Neural crest cell (in vitro differentiated cells): Measurements from ENCODE around the gene IFFO2. TPM values are rescaled to one million over a fixed set of nuclear protein-coding genes. Genes with fewer than 3 reads are reported as not detected.

Experiments
- DNase-seq: peaks from one replicate; pipeline ENCODE4 v3.0.0; 2021; ENCODE audit warnings: low read depth, mixed read lengths, low spot score
- H3K27ac Mint-ChIP-seq: one replicate; pipeline ENCODE4 v1.8.0; 2021; ENCODE audit warnings: mild to moderate bottlenecking, mixed read lengths; ENCODE audit not compliant: unreplicated experiment
- H3K27me3 Mint-ChIP-seq: 2 replicates; pipeline ENCODE4 v1.8.0; 2021; ENCODE audit warnings: low read depth, mild to moderate bottlenecking, mixed read lengths
- H3K36me3 Mint-ChIP-seq: 2 replicates; pipeline ENCODE4 v1.8.0; 2021; ENCODE audit warnings: low read depth, mild to moderate bottlenecking, mixed read lengths
- H3K4me1 Mint-ChIP-seq: 2 replicates; pipeline ENCODE4 v1.8.0; 2021; ENCODE audit warnings: mixed read lengths
- H3K4me3 Mint-ChIP-seq: one replicate; pipeline ENCODE4 v1.8.0; 2021; ENCODE audit warnings: mild to moderate bottlenecking, mixed read lengths
- H3K9me3 Mint-ChIP-seq: 2 replicates; pipeline ENCODE4 v1.8.0; 2021; ENCODE audit warnings: mixed read lengths
- CTCF ChIP-seq: fragments of 200-600 bp; sonication (generic); conservative IDR thresholded peaks from 2 replicates; pipeline ENCODE4 v1.5.0; 2021; ENCODE audit warnings: antibody characterized with exemption, mild to moderate bottlenecking
- total RNA-seq: library from RNA; stranded (reverse); gene quantifications from 2 replicates; pipeline ENCODE4 v1.2.1, GENCODE V29; 2021

The IFFO2 gene
- total RNA-seq, 1 donor from 2014 or later, result 9.9 TPM

GRCh38 chr1:18959591-18959990, 3.1 kb upstream of the IFFO2 start:
- Mint-ChIP-seq H3K27me3 (peaks cover 40% of the 10 kb centered on the region), H3K36me3 (no peaks in the 10 kb centered on the region), H3K27ac (no peak overlapping the region), H3K4me1 (peaks cover 19% of the 10 kb centered on the region), H3K9me3 (no peaks in the 10 kb centered on the region), H3K4me3 (no peak overlapping the region)
- no peak for DNase-seq
- no peak for TF ChIP-seq CTCF

GRCh38 chr1:18957532-18958300, 1.2 kb upstream of the IFFO2 start:
- TF ChIP-seq CTCF, result no peak
- peaks cover 30% of the 10 kb centered on the region for H3K4me1 Mint-ChIP-seq
- peak overlapping the region; percentile 83 for H3K4me3 Mint-ChIP-seq
- H3K27ac Mint-ChIP-seq, result no peak overlapping the region
- peaks cover 50% of the 10 kb centered on the region for H3K27me3 Mint-ChIP-seq
- no peak for DNase-seq
- no peaks in the 10 kb centered on the region for H3K36me3 Mint-ChIP-seq
- H3K9me3 Mint-ChIP-seq, result no peaks in the 10 kb centered on the region

- peaks cover 30% of the 10 kb centered on the region for H3K4me1 Mint-ChIP-seq
- no peak for DNase-seq
- peaks cover 50% of the 10 kb centered on the region for H3K27me3 Mint-ChIP-seq
- H3K9me3 Mint-ChIP-seq, result no peaks in the 10 kb centered on the region
- peak overlapping the region; percentile 83 for H3K4me3 Mint-ChIP-seq
- H3K36me3 Mint-ChIP-seq, result no peaks in the 10 kb centered on the region
- no peak for TF ChIP-seq CTCF
- H3K27ac Mint-ChIP-seq, result no peak overlapping the region
These were observed 653 bp upstream of the IFFO2 start for GRCh38 chr1:18957136-18957521.

GRCh38 chr1:18955441-18956192, 859 bp downstream of the IFFO2 start:
- peak; percentile 21 for TF ChIP-seq CTCF
- DNase-seq, result peak; percentile 29
- H3K27ac Mint-ChIP-seq, result no peak overlapping the region
- peaks cover 30% of the 10 kb centered on the region for H3K4me1 Mint-ChIP-seq
- H3K36me3 Mint-ChIP-seq, result no peaks in the 10 kb centered on the region
- no peaks in the 10 kb centered on the region for H3K9me3 Mint-ChIP-seq
- H3K27me3 Mint-ChIP-seq, result peaks cover 45% of the 10 kb centered on the region
- peak overlapping the region; percentile 90 for H3K4me3 Mint-ChIP-seq

GRCh38 chr1:18955131-18955440, 1.4 kb downstream of the IFFO2 start:
- H3K4me3 Mint-ChIP-seq, result peak overlapping the region; percentile 90
- no peak for TF ChIP-seq CTCF
- no peaks in the 10 kb centered on the region for H3K36me3 Mint-ChIP-seq
- DNase-seq, result no peak
- H3K27me3 Mint-ChIP-seq, result peaks cover 41% of the 10 kb centered on the region
- H3K27ac Mint-ChIP-seq, result no peak overlapping the region
- no peaks in the 10 kb centered on the region for H3K9me3 Mint-ChIP-seq
- H3K4me1 Mint-ChIP-seq, result peaks cover 35% of the 10 kb centered on the region
